ACHN (cell line): ENCODE data around the gene HSD3B7.

Source experiments
- DNase-seq: peaks from one replicate; pipeline ENCODE4 v3.0.0-alpha.2; 2015
- in situ Hi-C: cut with HindIII; loops from 2 replicates; pipeline ENCODE4 v1.10.0; 2017; ENCODE audit warnings: low sequenced_read_pairs, low pct_ligation_motif_present, low pct_unique_long_range_greater_than_20kb

Gene HSD3B7

GRCh38 chr16:30979170-30980022 is 5.6 kb upstream of the HSD3B7 start:
- no peak for DNase-seq
- in situ Hi-C loops, result no loop called here

- in situ Hi-C loops, result no loop called here
- no peak for DNase-seq
Observed at GRCh38 chr16:30980023-30980371, 5.0 kb upstream of the HSD3B7 start.

- DNase-seq, result no peak
- in situ Hi-C loops, result no loop called here
Observed at GRCh38 chr16:30980434-30980833, 4.6 kb upstream of the HSD3B7 start.

- in situ Hi-C loops, result no loop called here
- DNase-seq, result no peak
Observed at GRCh38 chr16:30980959-30981358, 4.0 kb upstream of the HSD3B7 start.

GRCh38 chr16:30982548-30983288 is 2.3 kb upstream of the HSD3B7 start:
- in situ Hi-C loops, result no loop called here
- no peak for DNase-seq

- in situ Hi-C loops, result no loop called here
- DNase-seq, result no peak
Observed at GRCh38 chr16:30983289-30983889, 1.6 kb upstream of the HSD3B7 start.

GRCh38 chr16:30983898-30984610 is 953 bp upstream of the HSD3B7 start:
- no peak for DNase-seq
- in situ Hi-C loops, result no loop called here

- peak; percentile 79 for DNase-seq
- in situ Hi-C loops, result no loop called here
Observed at GRCh38 chr16:30985401-30986128, 558 bp downstream of the HSD3B7 start.

GRCh38 chr16:30986129-30986991 is 1.4 kb downstream of the HSD3B7 start:
- in situ Hi-C loops, result no loop called here
- no peak for DNase-seq

GRCh38 chr16:30987581-30988190 is 2.7 kb downstream of the HSD3B7 start:
- in situ Hi-C loops, result no loop called here
- DNase-seq, result no peak

GRCh38 chr16:30989469-30990047 is 4.6 kb downstream of the HSD3B7 start:
- no peak for DNase-seq
- in situ Hi-C loops, result no loop called here

- in situ Hi-C loops, result no loop called here
- no peak for DNase-seq
Observed at GRCh38 chr16:30990105-30990504, 5.1 kb downstream of the HSD3B7 start.

GRCh38 chr16:30991052-30991451 is 6.0 kb downstream of the HSD3B7 start:
- DNase-seq, result no peak
- in situ Hi-C loops, result no loop called here

- no peak for DNase-seq
- in situ Hi-C loops, result no loop called here
Observed at GRCh38 chr16:30992276-30992780, 7.3 kb downstream of the HSD3B7 start.

GRCh38 chr16:30992931-30993816 is 8.2 kb downstream of the HSD3B7 start:
- in situ Hi-C loops, result no loop called here
- no peak for DNase-seq

GRCh38 chr16:30995927-30996323 is 10.9 kb downstream of the HSD3B7 start:
- DNase-seq, result no peak
- in situ Hi-C loops, result no loop called here
